NCI-H446 (cell line): ENCODE measurements around the gene CCDC51.
"Not testable (repeated sequence)": the region's sequence is repeated elsewhere in the genome, so short reads cannot be mapped to it uniquely, and the experiment has no call there.

Experiments used
- DNase-seq, 2 experiments: peaks; one replicate each; lab custom pipeline; 2025; lab: John Stamatoyannopoulos, UW

CCDC51 gene

GRCh38 chr3:48466386-48467109 lies 26.6 kb upstream of the CCDC51 start:
- no peak for DNase-seq

GRCh38 chr3:48465531-48466378 lies 25.8 kb upstream of the CCDC51 start:
- peak; percentile 9 to 46 for DNase-seq

GRCh38 chr3:48465237-48465530 lies 25.3 kb upstream of the CCDC51 start:
- no peak for DNase-seq

GRCh38 chr3:48464713-48465221 lies 24.8 kb upstream of the CCDC51 start:
- DNase-seq, result no peak

GRCh38 chr3:48463703-48464102 lies 23.8 kb upstream of the CCDC51 start:
- DNase-seq, result no peak

GRCh38 chr3:48461767-48462166 lies 21.8 kb upstream of the CCDC51 start:
- not testable (repeated sequence) for DNase-seq

- no peak for DNase-seq
These were observed 20.6 kb upstream of the CCDC51 start for GRCh38 chr3:48460517-48460902.

GRCh38 chr3:48459773-48460516 lies 20.0 kb upstream of the CCDC51 start:
- DNase-seq, result no peak

- DNase-seq, result no peak
These were observed 19.4 kb upstream of the CCDC51 start for GRCh38 chr3:48459331-48459730.

GRCh38 chr3:48456456-48456855 lies 16.5 kb upstream of the CCDC51 start:
- DNase-seq, result no peak

GRCh38 chr3:48451270-48451669 lies 11.4 kb upstream of the CCDC51 start:
- no peak for DNase-seq

- peak in 1 of 2 experiments; percentile 75 for DNase-seq
These were observed 6.7 kb upstream of the CCDC51 start, which contains the start of gene ATRIP for GRCh38 chr3:48446425-48447193. TSS of gene ATRIP (plus strand) at chr3:48446737. CDS start at chr3:48446846, 109 bp downstream.

GRCh38 chr3:48446043-48446424 lies 6.1 kb upstream of the CCDC51 start:
- no peak for DNase-seq

GRCh38 chr3:48445277-48445882 lies 5.5 kb upstream of the CCDC51 start:
- DNase-seq, result no peak

- DNase-seq, result no peak
These were observed 2.0 kb upstream of the CCDC51 start for GRCh38 chr3:48441940-48442339.

- no peak for DNase-seq
These were observed 655 bp upstream of the CCDC51 start for GRCh38 chr3:48440590-48440958.

- DNase-seq, result no peak
These were observed 2.1 kb downstream of the CCDC51 start for GRCh38 chr3:48437812-48438211.

GRCh38 chr3:48436855-48437254 lies 3.1 kb downstream of the CCDC51 start:
- no peak for DNase-seq

- no peak for DNase-seq
These were observed 3.5 kb downstream of the CCDC51 start for GRCh38 chr3:48436477-48436787.

GRCh38 chr3:48435774-48436476 lies 4.0 kb downstream of the CCDC51 start:
- DNase-seq, result peak in 1 of 2 experiments; percentile 58

GRCh38 chr3:48435223-48435595 lies 4.7 kb downstream of the CCDC51 start:
- no peak for DNase-seq
